HCEC 1CT (cell line): ENCODE measurements around the gene TXLNB.
"Not testable (repeated sequence)": the region's sequence is repeated elsewhere in the genome, so short reads cannot be mapped to it uniquely, and the experiment has no call there.

Experiments
- DNase-seq: peaks from one replicate; pipeline ENCODE4 v3.0.0-alpha.2; 2017

Gene TXLNB

DNA sequence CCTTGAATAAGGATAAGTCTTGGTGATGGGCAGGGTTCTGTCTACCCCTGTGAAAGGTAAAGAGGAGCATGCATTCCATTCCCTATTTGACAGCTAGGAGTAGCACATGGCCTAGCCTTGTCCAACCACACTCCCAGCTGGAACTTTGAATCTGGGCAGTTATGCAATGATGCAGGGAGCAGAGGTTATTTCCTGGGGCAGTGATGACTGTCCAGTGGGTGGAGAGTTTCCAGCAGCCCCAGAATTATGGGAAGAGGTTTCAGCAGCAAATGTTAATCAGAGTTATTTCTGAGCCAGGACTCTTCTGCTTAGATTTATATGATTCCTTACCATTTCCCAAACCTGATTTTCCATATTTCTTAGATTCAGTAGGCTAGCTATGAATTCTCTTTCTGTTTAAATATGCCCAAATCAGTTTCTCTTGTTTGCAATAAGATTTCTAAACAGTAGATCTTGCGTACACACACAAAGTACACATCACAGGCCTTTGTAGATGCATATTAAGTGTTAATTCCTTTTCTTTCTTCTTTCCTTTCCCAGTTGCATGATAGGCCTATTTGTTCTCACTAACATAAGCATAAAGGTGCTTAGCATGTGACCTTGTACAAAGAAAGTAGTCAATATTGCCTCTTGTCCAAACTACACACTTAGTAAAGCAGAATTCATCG, 17.3 kb upstream of the TXLNB start:
- DNase-seq: peak; percentile 84

DNA sequence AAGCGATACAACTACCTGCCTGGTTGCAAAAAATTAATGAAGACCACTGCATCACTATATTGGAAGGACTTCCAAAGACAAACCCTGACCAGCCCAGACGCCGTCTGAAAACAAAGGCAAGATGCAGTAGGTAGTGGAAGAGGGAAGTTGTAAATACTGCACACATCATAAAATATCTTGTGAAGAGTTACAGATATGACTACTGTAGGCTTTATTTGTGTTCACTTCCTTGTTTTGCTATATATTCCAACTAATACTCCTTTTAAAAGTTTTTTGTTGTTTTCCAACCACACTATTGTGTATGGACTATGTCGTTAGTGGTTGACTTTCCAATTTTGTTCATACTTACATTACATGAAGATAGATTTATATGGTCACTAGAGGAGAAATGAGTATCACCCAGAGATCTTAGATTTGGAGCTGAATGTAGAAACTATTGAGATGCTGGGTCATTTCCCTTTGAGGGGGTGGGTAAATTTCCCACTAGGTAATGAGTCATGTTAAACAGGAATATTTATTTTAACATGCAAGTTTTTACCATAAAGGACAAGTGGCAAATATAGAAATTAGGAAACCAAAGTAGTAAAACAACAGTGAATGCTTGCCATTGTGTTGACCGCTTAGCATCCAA, 16.6 kb upstream of the TXLNB start:
- peak; percentile 17 for DNase-seq

DNA sequence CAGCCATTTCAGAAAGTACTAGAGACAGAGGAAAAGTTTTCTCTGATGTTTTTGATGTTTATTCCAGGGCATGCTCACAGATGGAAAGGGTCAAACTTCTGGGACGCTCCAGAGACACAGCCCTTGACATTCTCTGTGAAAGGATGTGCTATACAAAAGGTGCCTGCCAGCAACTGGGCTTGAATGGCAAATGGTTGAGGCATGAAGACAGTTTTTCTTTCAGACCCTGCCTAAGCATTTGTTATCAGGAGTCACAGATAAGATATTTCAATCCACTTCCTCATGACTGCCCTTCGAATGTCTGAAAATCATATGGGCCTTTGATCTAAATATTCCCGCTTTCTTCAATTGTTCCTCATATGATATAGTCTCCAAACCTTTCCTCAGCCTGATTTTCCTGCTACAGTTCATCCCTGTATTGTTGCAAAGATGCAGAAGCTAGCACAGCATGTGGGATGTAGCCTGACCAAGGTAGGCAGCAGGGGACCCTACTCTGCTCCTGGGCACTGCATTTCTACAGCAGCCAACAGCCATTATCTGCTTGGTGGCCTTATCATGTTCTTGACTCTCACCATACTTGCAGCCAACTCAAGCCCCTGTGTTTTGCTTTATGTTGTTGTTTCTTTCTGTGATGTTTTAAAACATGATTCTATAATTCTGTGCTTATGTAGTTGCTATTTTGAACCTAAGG, 14.6 kb upstream of the TXLNB start:
- DNase-seq: no peak

DNA sequence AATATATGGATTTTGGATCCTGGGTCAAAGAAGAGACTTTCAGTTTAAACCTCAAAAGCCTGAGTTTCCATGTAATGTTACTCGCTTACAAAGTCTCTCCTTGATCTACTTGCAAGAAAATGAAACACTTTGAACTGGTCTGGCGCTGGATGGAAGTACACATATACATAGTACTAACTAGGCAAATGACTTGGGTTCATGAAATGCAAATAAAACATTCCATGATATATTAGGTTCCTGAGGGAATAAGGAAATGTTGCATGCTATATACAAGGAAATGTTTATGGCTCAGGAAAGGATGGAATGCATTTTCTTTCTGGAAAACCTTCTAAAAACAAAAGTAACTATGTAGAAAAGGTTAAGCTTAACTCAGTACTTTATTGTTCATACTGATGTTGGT, 11.4 kb upstream of the TXLNB start:
- no peak for DNase-seq

DNA sequence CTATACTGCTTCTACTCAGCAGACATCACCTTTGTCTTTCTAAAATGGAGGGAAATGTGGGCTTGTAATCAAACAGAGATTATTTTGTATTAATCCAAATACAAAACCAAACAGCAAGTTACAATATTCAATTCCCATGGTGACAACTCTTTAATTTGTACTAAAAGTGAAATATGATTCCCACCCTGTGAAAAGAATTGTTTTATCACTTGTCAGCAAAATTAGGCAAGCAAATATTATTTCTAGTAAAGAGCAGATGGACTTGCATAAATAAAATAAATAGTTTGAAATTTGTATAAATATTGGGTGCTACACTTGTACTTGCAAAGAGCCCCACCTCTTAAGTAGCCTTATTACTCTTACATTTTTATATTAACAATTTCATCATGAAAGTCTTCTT, 6.1 kb upstream of the TXLNB start:
- no peak for DNase-seq

DNA sequence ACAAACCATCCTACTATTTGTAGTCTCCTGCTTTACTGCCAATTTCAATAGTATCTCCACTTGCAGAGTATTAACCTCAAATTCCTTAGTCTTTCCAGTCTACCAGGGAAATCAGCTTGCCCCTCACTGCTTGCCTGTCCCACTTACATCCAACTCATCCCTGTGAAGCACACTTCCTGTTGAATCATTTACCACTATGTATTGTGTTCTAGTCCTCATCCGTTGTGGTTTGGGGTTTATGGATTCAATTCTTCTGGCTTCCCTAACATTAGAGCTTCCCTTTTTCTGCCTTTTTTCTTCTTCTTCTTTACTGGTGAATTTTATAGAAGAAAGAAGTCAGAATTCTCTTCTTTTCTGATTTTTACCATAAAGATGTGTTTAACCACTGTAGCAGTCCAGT, 5.1 kb upstream of the TXLNB start:
- DNase-seq: peak; percentile 84

DNA sequence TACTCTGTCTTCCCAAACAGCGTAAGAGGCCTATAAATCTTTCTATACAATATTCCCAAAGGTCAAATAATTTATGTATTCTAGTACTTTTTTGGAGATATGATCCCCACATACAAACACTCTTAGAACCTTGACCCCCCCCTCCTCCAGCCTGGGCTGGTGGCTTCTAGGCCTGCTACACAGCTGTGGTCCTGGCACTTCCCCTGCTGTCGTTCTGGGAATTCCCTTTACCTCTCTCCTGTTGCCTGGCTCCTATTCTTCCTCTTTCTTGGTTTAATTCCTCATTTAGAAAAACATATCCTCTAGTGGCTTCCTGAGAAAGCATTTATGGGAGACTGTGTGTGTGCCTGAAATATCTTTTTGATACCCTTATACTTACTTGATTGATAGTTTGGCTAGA, 4.1 kb upstream of the TXLNB start:
- DNase-seq: no peak

DNA sequence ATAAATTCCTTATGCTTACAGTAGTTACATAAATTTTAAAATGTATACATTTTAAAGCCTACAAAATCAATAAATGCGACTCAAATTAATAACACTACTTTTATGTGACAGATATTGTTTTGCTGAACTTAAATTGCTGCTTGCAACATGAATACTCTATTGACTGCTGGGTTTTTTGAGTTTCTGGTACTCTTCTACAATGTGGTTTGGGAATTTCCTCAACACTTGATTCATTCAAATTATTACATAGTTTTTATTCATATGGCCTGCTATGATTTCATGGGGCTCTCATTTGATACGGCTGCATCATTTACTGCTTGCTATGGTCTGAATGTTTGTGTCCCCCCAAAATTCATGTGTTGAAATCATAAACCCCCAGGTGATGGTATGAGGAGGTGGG, 2.3 kb upstream of the TXLNB start:
- no peak for DNase-seq

DNA sequence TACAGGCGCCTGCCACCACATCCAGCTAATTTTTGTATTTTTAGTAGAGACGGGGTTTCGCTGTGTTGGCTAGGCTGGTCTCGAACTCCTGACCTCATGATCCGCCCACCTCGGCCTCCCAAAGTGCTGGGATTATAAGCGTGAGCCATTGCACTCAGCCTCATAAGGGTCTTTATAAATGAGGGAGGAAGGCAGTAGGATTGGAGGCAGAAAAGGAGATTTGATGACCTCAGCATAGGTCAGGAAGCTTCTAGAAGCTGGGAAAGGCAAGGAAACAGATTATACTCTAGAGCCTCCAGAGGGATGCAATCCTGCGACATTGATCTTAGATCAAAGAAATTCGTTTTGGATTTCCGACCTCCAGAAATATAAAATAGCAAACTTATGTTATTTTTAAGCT, 1.4 kb upstream of the TXLNB start:
- DNase-seq: not testable (repeated sequence)

DNA sequence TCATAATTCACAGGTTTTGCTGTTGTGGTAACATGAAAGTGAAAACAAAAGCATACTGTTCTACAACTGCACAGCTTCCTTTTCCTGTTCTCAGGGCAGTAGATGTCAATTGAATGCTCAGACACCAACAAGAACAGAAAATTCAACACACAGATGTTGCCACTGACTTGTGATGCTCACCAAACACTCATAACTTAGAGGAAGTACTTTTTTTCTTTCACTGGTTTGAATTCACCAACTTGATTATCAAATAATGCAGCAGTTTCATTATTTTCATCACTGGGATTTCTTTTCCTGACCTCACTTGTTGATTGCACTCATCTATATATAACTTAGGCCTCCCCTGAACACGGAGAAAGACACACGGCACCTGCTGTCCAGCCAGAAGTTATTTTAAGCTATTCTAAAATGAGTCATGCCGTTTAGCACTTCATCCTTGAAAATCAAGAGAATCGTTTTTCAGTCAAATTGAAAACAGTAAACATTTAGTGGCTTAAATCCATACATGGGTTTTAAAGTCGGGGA, 949 bp downstream of the TXLNB start:
- peak; percentile 74 for DNase-seq

DNA sequence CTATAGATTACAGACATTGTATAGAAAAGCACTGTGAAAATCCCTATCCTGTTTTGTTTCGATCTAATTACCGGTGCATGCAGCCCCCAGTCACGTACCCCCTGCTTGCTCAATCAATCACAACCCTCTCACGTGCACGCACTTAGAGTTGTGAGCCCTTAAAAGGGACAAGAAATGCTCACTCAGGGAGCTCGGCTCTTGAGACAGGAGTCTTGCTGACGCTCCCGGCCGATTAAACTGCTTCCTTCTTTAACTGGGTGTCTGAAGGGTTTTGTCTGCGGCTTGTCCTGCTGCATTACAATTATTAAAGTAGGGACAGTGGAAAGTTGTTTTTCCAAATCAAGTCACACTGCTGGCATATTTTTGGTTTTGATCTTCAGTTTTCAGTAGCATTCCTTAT, 2.6 kb downstream of the TXLNB start:
- no peak for DNase-seq

DNA sequence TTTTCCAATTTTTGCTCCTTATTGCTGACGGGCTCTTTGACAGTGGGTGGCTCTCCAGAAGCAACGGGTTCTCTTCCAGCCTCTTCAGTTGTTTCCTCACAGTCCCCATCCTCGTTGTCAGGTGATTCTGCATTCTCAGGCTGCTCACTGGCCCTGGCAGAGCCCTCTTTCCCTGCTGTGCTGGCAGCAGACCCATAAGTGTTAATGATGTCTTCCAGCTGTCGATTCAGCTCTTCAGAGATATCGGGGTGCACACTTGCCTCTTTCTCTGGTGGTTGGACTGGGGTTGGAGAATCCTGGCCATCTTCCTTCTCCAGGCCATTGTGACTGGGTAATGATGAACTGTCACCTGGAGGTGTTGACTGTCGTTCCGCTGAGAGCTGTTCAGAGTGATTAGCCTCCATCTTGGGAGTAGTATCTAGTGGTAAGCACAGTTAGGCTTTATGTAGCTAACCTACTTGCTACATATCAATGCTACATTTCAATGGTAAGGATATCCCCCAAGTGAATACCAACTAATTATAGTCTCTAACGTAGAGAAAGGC, 3.2 kb downstream of the TXLNB start:
- no peak for DNase-seq

DNA sequence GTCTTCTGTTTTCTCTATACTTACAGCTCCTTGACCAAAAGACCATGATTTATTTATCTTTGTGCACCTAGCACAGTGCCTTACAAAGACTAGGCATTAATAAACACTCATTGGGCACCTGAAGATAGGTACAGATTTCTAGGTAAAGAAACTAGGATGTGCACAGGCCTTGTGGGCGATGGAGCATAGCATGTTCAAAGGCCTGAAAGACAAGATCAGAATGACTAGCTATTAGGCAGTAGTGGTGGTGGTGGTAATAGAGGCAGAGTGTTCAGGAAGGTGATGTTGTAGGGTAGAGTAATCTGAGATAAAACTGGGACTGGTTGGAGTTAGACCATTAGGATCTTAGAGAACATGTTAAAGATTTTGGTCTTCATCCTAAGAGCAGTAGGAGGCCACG, 3.9 kb downstream of the TXLNB start:
- DNase-seq: no peak

DNA sequence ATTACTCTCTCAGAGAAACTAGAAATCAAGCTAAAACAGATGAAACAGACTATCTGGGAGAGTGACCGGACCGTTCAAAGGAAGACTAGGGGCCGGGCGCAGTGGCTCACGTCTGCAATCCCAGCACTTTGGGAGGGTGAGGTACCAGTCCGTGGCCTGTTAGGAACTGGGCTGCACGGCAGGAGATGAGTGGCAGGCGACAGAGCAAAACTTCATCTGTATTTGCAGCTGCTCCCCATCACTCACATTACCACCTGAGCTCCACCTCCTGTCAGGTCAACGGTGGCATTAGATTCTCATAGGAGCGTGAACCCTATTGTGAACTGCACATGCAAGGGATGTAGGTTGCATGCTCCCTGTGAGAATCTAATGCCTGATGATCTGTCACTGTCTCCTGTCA, 5.4 kb downstream of the TXLNB start:
- DNase-seq: not testable (repeated sequence)

DNA sequence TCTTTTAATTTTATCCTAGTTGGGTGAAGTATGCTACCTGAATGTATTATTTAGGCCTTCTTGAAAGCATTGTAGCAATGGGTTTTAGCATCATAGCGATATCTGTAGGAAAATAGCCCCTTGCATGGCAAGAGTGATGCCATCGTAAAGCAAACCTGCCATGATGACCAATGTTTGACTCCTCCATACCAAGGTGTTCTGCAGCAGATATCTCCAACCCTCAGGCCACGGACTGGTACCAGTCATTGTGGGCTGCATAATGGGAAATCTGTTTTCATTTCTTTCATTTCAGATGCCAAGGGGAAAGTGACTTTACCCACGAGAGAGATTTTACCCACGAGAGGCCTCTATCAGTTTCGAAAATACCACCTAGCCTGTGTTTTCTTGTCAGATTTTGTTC, 6.2 kb downstream of the TXLNB start:
- DNase-seq: no peak

DNA sequence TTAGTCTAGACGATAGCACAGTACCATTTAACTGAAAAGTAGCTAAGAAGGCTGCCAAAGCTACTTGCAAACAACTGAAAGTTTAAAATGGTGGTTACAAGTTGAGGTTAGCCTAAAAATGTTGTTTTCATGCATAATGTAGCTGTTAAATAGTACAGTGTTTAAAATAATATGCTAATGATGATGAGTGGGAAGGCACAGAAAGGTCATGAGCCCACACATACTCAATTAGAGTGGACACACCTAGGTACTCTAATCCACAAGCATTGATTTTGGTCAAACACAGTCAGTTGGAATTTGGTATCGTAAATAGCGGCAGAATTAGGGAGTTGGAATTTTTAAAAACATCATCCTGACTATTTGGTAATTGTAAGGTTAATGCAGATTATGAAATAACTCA, 7.0 kb downstream of the TXLNB start:
- DNase-seq: no peak

DNA sequence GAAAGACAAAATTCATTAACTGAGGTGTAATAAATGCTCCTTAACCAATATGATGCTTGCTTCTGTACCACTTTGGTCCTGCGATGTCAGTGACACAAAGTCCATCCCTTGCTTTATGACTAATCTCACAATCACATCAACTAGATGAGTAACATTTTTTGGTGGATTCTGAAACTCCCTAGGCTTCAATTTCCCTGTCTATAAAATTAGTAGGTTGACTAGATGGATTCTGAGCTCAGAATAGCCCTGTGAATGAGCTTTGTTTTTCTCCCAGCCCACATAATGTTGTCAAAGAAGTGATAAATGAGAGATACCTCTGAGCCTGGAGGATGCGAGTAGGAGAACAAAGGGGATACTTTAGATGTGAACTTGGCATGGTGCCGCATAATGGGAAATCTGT, 9.1 kb downstream of the TXLNB start:
- DNase-seq: no peak

DNA sequence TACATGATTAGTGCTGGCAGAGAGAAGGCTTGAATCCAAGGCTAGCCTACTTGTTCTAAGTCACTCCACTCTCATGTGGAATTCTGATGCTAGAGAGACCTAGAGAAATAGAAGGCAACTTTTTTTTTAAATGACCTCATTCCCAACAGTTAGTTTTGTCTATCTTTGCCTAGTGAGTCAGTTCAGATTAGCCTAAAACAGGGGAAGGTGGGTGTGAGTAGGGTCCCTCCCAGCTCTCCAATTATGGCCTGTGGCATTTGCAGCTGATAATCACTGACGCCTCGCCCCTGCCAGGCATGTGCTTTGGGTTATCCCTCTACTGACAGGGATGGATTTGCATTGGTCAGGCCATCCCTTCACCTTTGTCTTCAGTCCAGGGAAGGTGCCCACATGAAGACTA, 13.6 kb downstream of the TXLNB start:
- no peak for DNase-seq

DNA sequence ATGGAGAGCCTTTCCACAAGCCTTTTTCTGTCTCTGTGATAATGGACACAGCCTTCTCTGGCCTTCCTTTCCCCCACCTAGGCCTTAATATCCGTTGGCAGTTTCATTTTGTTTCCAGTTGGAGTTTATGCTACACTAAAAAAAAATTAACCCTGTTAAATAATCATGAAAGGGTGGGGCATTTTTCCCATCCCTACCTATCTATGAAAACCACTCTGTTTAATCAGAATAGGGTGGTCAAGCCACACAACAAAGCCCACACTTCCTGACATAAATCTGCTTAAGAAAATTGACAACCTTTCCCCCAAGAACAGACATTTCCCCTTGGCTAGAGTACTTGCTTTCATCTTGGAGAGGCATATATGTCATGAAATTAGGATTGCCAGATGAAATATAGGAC, 14.2 kb downstream of the TXLNB start:
- no peak for DNase-seq

DNA sequence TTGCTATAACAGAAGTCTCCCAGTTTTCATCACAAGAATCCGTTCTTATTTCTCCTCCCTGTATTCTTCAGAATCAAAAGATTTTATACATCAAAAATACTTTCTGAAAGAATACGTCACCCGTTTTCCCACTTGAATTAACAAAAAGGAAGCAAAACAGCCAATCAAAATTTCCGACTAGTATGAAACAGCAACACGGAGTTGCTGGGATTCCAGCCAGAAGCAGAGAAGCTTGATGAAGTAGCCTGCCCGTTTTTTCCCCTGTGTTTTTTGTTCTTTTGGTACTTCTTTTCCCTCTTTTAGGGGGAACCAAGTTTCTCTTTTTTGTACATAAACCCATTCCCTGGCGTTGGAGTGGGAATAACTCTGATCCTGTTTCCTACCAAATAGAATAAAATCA, 14.6 kb downstream of the TXLNB start:
- DNase-seq: no peak

DNA sequence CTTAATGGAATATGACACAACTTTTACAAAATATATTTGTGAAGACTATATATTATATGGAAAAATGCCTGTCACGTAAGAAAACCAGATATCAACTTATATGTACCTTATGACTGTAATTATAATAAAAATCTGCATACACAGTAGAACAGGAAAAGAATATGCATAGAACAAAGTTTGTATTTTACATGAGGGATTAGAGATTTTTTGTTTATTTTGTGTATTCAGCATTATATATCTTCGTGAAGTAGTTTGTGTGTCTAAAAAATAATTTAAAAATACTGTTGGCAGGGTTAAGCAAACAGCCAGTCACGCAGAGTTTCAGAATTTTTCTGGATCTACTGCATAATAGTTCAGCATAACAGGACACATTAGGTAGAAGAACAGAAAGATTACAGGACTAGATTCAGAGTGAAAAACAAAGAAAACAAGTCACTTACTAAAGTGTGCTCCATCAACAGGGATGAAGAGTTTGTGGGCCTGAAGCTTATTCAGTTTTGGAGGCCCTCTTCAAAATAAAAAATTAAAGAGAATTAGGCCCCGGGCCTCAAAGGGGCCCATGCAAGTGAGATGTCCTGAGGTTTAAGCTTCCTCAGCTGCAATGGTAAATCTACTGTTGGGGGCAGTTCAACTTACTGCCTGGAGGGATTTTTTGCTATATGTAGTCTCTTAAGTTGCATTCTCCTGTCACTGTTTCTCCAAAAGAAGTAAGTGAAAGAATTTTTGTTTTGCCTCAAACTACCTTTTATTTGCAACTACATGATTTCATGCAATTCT, 16.3 kb downstream of the TXLNB start:
- DNase-seq: no peak

DNA sequence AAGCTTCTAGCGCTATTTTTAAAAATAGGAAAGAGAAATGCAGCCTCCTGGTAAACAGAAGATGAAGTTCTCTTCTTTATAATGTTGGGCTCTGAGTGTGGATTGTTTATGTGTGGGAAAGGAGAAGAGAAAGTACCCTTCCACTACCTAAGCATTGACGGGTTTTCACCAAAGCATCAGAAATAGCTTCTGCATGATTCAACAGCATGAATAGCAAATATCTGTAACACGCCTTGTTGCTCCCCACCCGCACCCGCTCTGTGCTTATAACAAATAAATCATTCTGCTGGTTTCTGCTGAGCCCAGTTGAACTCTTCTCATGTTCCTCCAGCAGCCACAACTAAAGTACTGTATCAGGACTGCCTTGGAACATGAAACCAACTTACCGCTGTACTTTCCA, 20.7 kb downstream of the TXLNB start:
- DNase-seq: peak; percentile 15

DNA sequence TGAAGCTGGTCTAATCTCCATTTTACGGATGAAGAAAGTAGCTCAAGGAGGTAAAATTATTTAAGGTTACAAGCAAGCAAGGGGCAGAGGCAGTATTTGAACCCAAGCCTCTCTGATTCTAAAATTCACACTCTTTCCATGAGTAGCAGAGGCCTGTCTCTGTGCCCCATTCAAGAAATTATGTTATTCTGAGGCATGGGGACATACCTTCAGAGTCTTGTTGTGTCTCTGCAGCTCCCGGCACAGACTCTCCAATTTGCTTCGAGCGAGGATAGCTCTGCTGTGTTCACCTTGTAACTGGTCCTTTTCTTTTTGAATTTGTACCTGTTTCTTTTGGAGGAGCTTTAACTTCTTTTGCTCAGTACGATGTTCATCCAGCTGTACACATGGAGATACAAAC, 21.5 kb downstream of the TXLNB start:
- DNase-seq: no peak
